ENCODE results near the gene PTCD2.

DNA sequence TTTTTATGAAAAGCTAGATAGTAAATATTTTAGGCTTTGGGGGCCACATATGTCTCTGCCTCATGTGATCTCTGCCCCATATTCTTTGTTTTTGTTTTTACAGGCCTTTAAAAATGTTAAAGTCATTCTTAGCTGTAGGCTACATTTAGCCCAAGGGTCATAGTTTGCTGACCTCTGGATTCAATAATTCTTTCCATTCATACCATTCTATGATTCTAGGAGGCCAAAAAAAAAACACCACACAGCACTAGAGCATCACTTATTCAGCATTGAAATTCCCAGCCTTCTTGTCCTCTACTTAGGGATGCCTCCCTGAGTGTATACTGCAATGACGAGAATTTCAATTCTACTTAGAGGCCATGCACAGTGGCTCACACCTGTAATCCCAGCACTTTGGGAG is 17.0 kb downstream of the PTCD2 start:
- TF ChIP-seq POLR2AphosphoS5 (IDR thresholded peaks at IDR 0.05; ENCODE audit: low read depth, low read length) = no peak
- TF ChIP-seq, protein P1, sequence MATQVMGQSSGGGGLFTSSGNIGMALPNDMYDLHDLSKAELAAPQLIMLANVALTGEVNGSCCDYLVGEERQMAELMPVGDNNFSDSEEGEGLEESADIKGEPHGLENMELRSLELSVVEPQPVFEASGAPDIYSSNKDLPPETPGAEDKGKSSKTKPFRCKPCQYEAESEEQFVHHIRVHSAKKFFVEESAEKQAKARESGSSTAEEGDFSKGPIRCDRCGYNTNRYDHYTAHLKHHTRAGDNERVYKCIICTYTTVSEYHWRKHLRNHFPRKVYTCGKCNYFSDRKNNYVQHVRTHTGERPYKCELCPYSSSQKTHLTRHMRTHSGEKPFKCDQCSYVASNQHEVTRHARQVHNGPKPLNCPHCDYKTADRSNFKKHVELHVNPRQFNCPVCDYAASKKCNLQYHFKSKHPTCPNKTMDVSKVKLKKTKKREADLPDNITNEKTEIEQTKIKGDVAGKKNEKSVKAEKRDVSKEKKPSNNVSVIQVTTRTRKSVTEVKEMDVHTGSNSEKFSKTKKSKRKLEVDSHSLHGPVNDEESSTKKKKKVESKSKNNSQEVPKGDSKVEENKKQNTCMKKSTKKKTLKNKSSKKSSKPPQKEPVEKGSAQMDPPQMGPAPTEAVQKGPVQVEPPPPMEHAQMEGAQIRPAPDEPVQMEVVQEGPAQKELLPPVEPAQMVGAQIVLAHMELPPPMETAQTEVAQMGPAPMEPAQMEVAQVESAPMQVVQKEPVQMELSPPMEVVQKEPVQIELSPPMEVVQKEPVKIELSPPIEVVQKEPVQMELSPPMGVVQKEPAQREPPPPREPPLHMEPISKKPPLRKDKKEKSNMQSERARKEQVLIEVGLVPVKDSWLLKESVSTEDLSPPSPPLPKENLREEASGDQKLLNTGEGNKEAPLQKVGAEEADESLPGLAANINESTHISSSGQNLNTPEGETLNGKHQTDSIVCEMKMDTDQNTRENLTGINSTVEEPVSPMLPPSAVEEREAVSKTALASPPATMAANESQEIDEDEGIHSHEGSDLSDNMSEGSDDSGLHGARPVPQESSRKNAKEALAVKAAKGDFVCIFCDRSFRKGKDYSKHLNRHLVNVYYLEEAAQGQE (IDR thresholded peaks at IDR 0.05; ENCODE audit: insufficient read depth in 1 of 2, low read depth in 2 of 2, low read length in 2 of 2) = no peak
- TF ChIP-seq SIN3A (IDR thresholded peaks at IDR 0.05; ENCODE audit: borderline replicate concordance, insufficient read depth, low read length) = no peak
- TF ChIP-seq TAF1 (IDR thresholded peaks at IDR 0.05; ENCODE audit: borderline replicate concordance, insufficient read depth, low read length) = no peak
- TF ChIP-seq FOXP2 (optimal IDR thresholded peaks at IDR 0.05; ENCODE audit: borderline replicate concordance, extremely low read depth, extremely low read length, insufficient read depth) = no peak
